ENCODE results near the gene ZBTB5. TPM values are rescaled to one million over a fixed set of nuclear protein-coding genes. Genes with fewer than 3 reads are reported as not detected.

The ZBTB5 gene
- total and polyA plus RNA-seq, 2 of the 13 experiments (the other 11 are each of a cell fraction or from before 2014, with no cell fraction given): 12.5 to 20.5 TPM

DNA sequence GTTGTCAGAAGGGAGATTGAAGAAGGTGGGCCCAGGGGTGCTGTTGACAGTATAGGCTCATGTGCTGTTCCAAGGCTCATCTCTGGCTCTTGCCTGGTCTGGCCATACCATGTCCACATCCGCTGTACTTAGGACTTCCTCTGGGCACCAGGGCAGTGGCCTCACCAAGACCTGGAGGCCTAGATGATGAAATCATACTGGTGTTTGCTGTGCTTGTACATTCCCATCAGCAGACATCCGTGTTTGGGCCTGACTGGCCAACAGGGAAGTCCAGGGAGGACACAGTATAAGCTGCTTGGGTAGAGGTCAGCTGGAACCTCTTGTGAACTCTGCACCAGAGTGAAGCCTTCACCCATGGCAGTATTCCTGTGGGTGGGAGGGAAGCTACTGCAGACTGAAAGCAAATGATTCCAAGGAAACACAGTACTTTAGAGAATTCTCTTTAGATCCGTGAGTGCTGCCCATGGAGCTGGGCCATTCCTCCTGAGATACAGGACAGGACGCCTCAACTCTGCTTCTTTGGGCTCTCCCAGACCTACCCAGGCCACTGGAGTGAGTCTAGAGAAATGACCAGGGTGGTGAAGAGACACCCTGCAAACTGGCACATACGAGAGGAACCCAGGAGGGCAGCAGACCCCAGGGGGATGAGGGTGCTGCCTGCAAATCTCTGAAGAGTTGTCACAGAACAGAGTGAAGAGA is 43.0 kb upstream of the ZBTB5 start (continued):
- 0 out of 2 replicates have a peak, but pooled peaks have one; percentile 29 for TF ChIP-seq PAX8 (CRISPR knock-in tag; IDR thresholded peaks at IDR 0.05; ENCODE audit: borderline replicate concordance)
- TF ChIP-seq, protein P1, sequence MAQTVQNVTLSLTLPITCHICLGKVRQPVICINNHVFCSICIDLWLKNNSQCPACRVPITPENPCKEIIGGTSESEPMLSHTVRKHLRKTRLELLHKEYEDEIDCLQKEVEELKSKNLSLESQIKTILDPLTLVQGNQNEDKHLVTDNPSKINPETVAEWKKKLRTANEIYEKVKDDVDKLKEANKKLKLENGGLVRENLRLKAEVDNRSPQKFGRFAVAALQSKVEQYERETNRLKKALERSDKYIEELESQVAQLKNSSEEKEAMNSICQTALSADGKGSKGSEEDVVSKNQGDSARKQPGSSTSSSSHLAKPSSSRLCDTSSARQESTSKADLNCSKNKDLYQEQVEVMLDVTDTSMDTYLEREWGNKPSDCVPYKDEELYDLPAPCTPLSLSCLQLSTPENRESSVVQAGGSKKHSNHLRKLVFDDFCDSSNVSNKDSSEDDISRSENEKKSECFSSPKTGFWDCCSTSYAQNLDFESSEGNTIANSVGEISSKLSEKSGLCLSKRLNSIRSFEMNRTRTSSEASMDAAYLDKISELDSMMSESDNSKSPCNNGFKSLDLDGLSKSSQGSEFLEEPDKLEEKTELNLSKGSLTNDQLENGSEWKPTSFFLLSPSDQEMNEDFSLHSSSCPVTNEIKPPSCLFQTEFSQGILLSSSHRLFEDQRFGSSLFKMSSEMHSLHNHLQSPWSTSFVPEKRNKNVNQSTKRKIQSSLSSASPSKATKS (CRISPR knock-in tag; IDR thresholded peaks at IDR 0.05): no peak
- TF ChIP-seq ZNF83 (CRISPR knock-in tag; IDR thresholded peaks at IDR 0.05; ENCODE audit: borderline replicate concordance): no peak
- TF ChIP-seq, protein P2, sequence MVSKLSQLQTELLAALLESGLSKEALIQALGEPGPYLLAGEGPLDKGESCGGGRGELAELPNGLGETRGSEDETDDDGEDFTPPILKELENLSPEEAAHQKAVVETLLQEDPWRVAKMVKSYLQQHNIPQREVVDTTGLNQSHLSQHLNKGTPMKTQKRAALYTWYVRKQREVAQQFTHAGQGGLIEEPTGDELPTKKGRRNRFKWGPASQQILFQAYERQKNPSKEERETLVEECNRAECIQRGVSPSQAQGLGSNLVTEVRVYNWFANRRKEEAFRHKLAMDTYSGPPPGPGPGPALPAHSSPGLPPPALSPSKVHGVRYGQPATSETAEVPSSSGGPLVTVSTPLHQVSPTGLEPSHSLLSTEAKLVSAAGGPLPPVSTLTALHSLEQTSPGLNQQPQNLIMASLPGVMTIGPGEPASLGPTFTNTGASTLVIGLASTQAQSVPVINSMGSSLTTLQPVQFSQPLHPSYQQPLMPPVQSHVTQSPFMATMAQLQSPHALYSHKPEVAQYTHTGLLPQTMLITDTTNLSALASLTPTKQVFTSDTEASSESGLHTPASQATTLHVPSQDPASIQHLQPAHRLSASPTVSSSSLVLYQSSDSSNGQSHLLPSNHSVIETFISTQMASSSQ (IDR thresholded peaks at IDR 0.05; ENCODE audit: low read depth): no peak; the same call in 1 of the 2 replicates
- TF ChIP-seq, protein P2 (CRISPR knock-in tag; IDR thresholded peaks at IDR 0.05; ENCODE audit: borderline replicate concordance): peak; percentile 50; the same call in 1 of the 2 replicates
- TF ChIP-seq ZZZ3 (CRISPR knock-in tag; IDR thresholded peaks at IDR 0.05; ENCODE audit: borderline replicate concordance): no peak; the same call in 1 of the 2 replicates
- no peak for TF ChIP-seq GLI4 (CRISPR knock-in tag; IDR thresholded peaks at IDR 0.05; ENCODE audit: borderline replicate concordance)
- TF ChIP-seq EZH2 (conservative IDR thresholded peaks at IDR 0.05; ENCODE audit: low read depth, low read length): no peak
- TF ChIP-seq ZNF331 (CRISPR knock-in tag; IDR thresholded peaks at IDR 0.05): peak; percentile 84
- TF ChIP-seq, protein P3, sequence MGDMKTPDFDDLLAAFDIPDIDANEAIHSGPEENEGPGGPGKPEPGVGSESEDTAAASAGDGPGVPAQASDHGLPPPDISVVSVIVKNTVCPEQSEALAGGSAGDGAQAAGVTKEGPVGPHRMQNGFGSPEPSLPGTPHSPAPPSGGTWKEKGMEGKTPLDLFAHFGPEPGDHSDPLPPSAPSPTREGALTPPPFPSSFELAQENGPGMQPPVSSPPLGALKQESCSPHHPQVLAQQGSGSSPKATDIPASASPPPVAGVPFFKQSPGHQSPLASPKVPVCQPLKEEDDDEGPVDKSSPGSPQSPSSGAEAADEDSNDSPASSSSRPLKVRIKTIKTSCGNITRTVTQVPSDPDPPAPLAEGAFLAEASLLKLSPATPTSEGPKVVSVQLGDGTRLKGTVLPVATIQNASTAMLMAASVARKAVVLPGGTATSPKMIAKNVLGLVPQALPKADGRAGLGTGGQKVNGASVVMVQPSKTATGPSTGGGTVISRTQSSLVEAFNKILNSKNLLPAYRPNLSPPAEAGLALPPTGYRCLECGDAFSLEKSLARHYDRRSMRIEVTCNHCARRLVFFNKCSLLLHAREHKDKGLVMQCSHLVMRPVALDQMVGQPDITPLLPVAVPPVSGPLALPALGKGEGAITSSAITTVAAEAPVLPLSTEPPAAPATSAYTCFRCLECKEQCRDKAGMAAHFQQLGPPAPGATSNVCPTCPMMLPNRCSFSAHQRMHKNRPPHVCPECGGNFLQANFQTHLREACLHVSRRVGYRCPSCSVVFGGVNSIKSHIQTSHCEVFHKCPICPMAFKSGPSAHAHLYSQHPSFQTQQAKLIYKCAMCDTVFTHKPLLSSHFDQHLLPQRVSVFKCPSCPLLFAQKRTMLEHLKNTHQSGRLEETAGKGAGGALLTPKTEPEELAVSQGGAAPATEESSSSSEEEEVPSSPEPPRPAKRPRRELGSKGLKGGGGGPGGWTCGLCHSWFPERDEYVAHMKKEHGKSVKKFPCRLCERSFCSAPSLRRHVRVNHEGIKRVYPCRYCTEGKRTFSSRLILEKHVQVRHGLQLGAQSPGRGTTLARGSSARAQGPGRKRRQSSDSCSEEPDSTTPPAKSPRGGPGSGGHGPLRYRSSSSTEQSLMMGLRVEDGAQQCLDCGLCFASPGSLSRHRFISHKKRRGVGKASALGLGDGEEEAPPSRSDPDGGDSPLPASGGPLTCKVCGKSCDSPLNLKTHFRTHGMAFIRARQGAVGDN (CRISPR knock-in tag; IDR thresholded peaks at IDR 0.05): peak; percentile 99
- peak; percentile 85; the same call in 1 of the 2 replicates for TF ChIP-seq ZSCAN21 (CRISPR knock-in tag; IDR thresholded peaks at IDR 0.05; ENCODE audit: borderline replicate concordance)
- no peak for TF ChIP-seq U2AF1 (optimal IDR thresholded peaks at IDR 0.05; ENCODE audit: low read depth, low read length)
- no peak for TF ChIP-seq SSRP1 (CRISPR knock-in tag; IDR thresholded peaks at IDR 0.05)
- no peak for TF ChIP-seq GATA4 (IDR thresholded peaks at IDR 0.05; ENCODE audit: borderline replicate concordance, low read depth)
- TF ChIP-seq, protein P4, sequence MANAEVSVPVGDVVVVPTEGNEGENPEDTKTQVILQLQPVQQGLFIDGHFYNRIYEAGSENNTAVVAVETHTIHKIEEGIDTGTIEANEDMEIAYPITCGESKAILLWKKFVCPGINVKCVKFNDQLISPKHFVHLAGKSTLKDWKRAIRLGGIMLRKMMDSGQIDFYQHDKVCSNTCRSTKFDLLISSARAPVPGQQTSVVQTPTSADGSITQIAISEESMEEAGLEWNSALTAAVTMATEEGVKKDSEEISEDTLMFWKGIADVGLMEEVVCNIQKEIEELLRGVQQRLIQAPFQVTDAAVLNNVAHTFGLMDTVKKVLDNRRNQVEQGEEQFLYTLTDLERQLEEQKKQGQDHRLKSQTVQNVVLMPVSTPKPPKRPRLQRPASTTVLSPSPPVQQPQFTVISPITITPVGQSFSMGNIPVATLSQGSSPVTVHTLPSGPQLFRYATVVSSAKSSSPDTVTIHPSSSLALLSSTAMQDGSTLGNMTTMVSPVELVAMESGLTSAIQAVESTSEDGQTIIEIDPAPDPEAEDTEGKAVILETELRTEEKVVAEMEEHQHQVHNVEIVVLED (CRISPR knock-in tag; IDR thresholded peaks at IDR 0.05; ENCODE audit: borderline replicate concordance): peak; percentile 68; the same call in 1 of the 2 replicates

All from HepG2 (cell line).